HCT116 (cell line): Measurements from ENCODE around the gene MAPKAPK5. TPM values are rescaled to one million over a fixed set of nuclear protein-coding genes. Genes with fewer than 3 reads are reported as not detected.

Source experiments
- ATAC-seq: fragments of 200-7000 bp; cut with Tn5 transposase; 2 replicates; pipeline ENCODE4 v1.9.1; 2020; ENCODE audit warnings: mild to moderate bottlenecking, moderate library complexity
- BruUV-seq: library from RNA; stranded (reverse); fragments of 400-500 nt; replicated peaks from 2 replicates; lab custom pipeline; 2021; lab: Mats Ljungman, UMichigan
- CTCF ChIA-PET: fragments of 300-600 bp; sonication (Branson Sonifier 250); formaldehyde crosslinking; loops from one replicate; lab custom pipeline; 2021; ENCODE audit warnings: antibody characterized with exemption; lab: Charles Lee
- POLR2A ChIA-PET: fragments of 300-600, 350-600 bp; sonication (Branson Sonifier 250); formaldehyde crosslinking; loops from one replicate; lab custom pipeline; 2021; ENCODE audit warnings: antibody characterized with exemption; lab: Charles Lee
- RAD21 ChIA-PET, 2 experiments: fragments of 300-600 bp; sonication (Branson Sonifier 250); formaldehyde crosslinking; loops; one replicate each; lab custom pipeline; 2023; ENCODE audit warnings: low total read pairs in 2 of 2; ENCODE audit not compliant: uncharacterized antibody in 2 of 2, unreplicated experiment in 2 of 2, low non-redundant PET in 1 of 2; lab: Charles Lee
- DNase-seq: peaks from one replicate; pipeline ENCODE4 v3.0.0-alpha.2; 2010; ENCODE audit warnings: low read depth, low spot score
- H2AFZ ChIP-seq: fragments of 200-600 bp; shearing (Covaris generic), sonication (generic); 2 replicates; pipeline ENCODE4 v1.6.1; 2017; ENCODE audit warnings: low read depth, mixed run types, mixed read lengths, antibody characterized with exemption, low read length; ENCODE audit not compliant: poor library complexity, severe bottlenecking
- H3K27ac ChIP-seq: 2 replicates; pipeline ENCODE4 v1.5.1; 2012; ENCODE audit warnings: low read depth, low read length
- H3K27me3 ChIP-seq: fragments of 200-600 bp; sonication (generic); 2 replicates; pipeline ENCODE4 v1.6.1; 2016; ENCODE audit warnings: mixed run types, low read length, mixed read lengths; ENCODE audit not compliant: insufficient read depth
- H3K36me3 ChIP-seq, 2 experiments: fragments of 200-500 bp in 1 of 2; fragments of 200-600 bp in 1 of 2; sonication (Bioruptor generic) in 1 of 2; sonication (generic) in 1 of 2; 2 replicates each; pipeline versions ENCODE4 v1.5.1 to v1.6.1; 2014 to 2016; ENCODE audit warnings: low read length in 2 of 2, inconsistent platforms in 1 of 2, mixed read lengths in 1 of 2, mixed run types in 1 of 2; ENCODE audit not compliant: insufficient read depth in 2 of 2, control insufficient read depth in 1 of 2
- H3K4me1 ChIP-seq, 2 experiments: fragments of 200-600 bp in 1 of 2; sonication (generic) in 1 of 2; 2 replicates each; pipeline versions ENCODE4 v1.5.1 to v1.6.1; 2012 to 2017; ENCODE audit warnings: low read length in 2 of 2, inconsistent platforms in 1 of 2, mild to moderate bottlenecking in 1 of 2, mixed read lengths in 1 of 2, mixed run types in 1 of 2, moderate library complexity in 1 of 2; ENCODE audit not compliant: insufficient read depth in 2 of 2, control insufficient read depth in 1 of 2
- H3K4me2 ChIP-seq: fragments of 200-600 bp; sonication (generic); 2 replicates; pipeline ENCODE4 v1.6.1; 2017; ENCODE audit warnings: mixed run types, low read length, mixed read lengths
- H3K4me3 ChIP-seq, 2 experiments: fragments of 200-600 bp in 1 of 2; sonication (generic) in 1 of 2; replicated peaks in 1 of 2; 2 replicates each; pipeline ENCODE4 v1.5.1; 2011 to 2016; ENCODE audit warnings: low read length in 2 of 2, control low read depth in 1 of 2, low read depth in 1 of 2, mild to moderate bottlenecking in 1 of 2, mixed read lengths in 1 of 2, mixed run types in 1 of 2
- H3K79me2 ChIP-seq: fragments of 200-600 bp; sonication (generic); 2 replicates; pipeline ENCODE4 v1.6.1; 2017; ENCODE audit warnings: mild to moderate bottlenecking, mixed run types, low read length, moderate library complexity, mixed read lengths; ENCODE audit not compliant: insufficient read depth
- H3K9ac ChIP-seq: fragments of 200-600 bp; sonication (generic); 2 replicates; pipeline ENCODE4 v1.6.1; 2016; ENCODE audit warnings: low read length, mixed read lengths
- H3K9me2 ChIP-seq: fragments of 200-600 bp; sonication (generic), shearing (Covaris generic); 2 replicates; pipeline ENCODE4 v1.6.1; 2017; ENCODE audit warnings: mixed run types, mild to moderate bottlenecking, moderate library complexity; ENCODE audit not compliant: insufficient read depth
- H3K9me3 ChIP-seq, 2 experiments: fragments of 200-500 bp in 1 of 2; fragments of 200-600 bp in 1 of 2; sonication (Bioruptor generic) in 1 of 2; sonication (generic) in 1 of 2; 2 replicates each; pipeline ENCODE4 v1.6.1; 2014 to 2017; ENCODE audit warnings: low read length in 2 of 2, mixed read lengths in 2 of 2, inconsistent platforms in 1 of 2, low read depth in 1 of 2, mild to moderate bottlenecking in 1 of 2, mixed run types in 1 of 2, moderate library complexity in 1 of 2; ENCODE audit not compliant: control insufficient read depth in 1 of 2, insufficient read depth in 1 of 2
- H4K20me1 ChIP-seq: fragments of 200-600 bp; sonication (generic), shearing (Covaris generic); 2 replicates; pipeline ENCODE4 v1.6.1; 2017; ENCODE audit warnings: mixed run types, mild to moderate bottlenecking, moderate library complexity; ENCODE audit not compliant: insufficient read depth
- ELF1 ChIP-seq: IDR thresholded peaks from 2 replicates; pipeline ENCODE4 v1.6.1; 2012; ENCODE audit warnings: low read depth, borderline replicate concordance
- EZH2 ChIP-seq: fragments of 200-600 bp; sonication (generic); IDR thresholded peaks from 2 replicates; pipeline ENCODE4 v1.6.1; 2017; ENCODE audit warnings: antibody characterized with exemption, mixed run types
- SIN3A ChIP-seq: IDR thresholded peaks from 2 replicates; pipeline ENCODE4 v1.6.1; 2012; ENCODE audit warnings: low read depth
- TCF7L2 ChIP-seq: IDR thresholded peaks from 2 replicates; pipeline ENCODE4 v1.7.0; 2011; ENCODE audit warnings: borderline replicate concordance, inconsistent platforms; ENCODE audit not compliant: insufficient read depth, insufficient read length; ENCODE audit errors: extremely low read depth
- YY1 ChIP-seq: IDR thresholded peaks from 2 replicates; pipeline ENCODE4 v1.6.1; 2011; ENCODE audit warnings: low read length, low read depth, moderate library complexity, mild to moderate bottlenecking; ENCODE audit not compliant: insufficient replicate concordance; ENCODE audit errors: extremely low read depth
- ZFX ChIP-seq: fragments of 450-650 bp; IDR thresholded peaks from 2 replicates; pipeline ENCODE4 v1.6.1; 2017
- ZNF274 ChIP-seq: fragments of 200-500 bp; sonication (Bioruptor generic); IDR thresholded peaks from 2 replicates; pipeline ENCODE4 v1.6.1; 2014; ENCODE audit warnings: mild to moderate bottlenecking, low read depth, low read length, inconsistent platforms
- intact Hi-C: fragments of 100-400 bp; cut with micrococcal nuclease; formaldehyde crosslinking; loops from 2 replicates; pipeline ENCODE4 v1.10.0; 2022
- total RNA-seq: library from RNA; stranded (reverse); gene quantifications from one replicate; pipeline ENCODE4 v1.2.1, GENCODE V29; 2021; ENCODE audit not compliant: unreplicated experiment
- TF ChIP-seq, protein P1 (sequence below), 3 experiments: fragments of 200-600 bp in 1 of 3; sonication (generic) in 1 of 3; IDR thresholded peaks in 2 of 3; conservative IDR thresholded peaks in 1 of 3; 2 replicates each; pipeline ENCODE4 v1.5.1; 2012 to 2017; ENCODE audit warnings: low read depth in 2 of 3, low read length in 2 of 3, antibody characterized with exemption in 1 of 3, borderline replicate concordance in 1 of 3, control low read depth in 1 of 3, mild to moderate bottlenecking in 1 of 3, mixed read lengths in 1 of 3, mixed run types in 1 of 3, moderate library complexity in 1 of 3; ENCODE audit not compliant: insufficient read depth in 1 of 3
- TF ChIP-seq, protein P2 (sequence below): IDR thresholded peaks from 2 replicates; pipeline ENCODE4 v1.6.1; 2011; ENCODE audit warnings: mild to moderate bottlenecking, low read length, moderate library complexity; ENCODE audit not compliant: insufficient replicate concordance; ENCODE audit errors: extremely low read depth

Gene MAPKAPK5
- total RNA-seq, 1 experiment from 2014 or later, result 57.9 TPM

DNA sequence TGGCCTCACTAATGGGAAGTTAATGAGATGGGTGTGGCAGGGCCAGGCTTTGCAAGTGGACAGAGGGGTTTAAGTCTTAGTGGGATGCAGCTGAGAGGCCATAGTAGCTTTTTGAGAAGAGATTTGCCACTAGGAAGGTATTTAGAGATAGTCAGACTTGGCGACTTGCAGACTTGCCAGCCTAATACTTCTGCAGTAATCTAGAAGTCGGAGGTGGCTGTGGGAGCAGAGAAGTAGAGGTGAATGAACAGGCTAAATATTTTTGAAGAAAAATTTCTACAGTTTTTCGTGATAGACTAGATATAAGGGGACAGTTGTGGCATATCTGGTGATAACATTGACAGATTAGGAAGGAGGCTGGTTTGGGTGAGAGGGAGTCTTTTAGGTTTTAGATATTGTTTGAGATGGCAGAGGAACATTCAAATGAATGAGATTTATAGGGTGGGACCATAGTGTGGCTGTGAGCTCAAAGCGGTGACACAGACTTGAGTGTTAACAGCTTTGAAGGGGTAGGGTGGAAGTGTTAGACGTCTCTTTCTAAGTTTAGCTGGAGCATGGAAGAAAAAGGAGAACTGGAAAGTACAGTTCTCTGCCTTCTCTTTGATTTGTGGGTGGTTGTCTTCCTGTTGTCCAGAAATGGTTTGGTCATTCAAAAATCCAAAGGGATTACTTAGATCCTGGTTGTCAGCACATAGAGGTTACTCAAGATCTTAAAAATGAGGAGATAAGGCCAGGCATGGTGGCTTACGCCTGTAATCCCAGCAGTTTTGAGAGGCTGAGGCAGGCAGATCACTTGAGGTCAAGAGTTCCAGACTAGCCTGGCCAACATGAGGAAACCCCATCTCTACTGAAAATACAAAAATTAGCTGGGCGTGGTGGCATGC, 44.9 kb downstream of the MAPKAPK5 start:
- ChIA-PET CTCF (no interaction called here), RAD21 (no interaction called here), POLR2A (no interaction called here)
- Histone ChIP-seq H4K20me1 (no peaks in the 10 kb centered on the region), H3K27ac (no peak overlapping the region), H3K9ac (no peak overlapping the region), H3K9me2 (no peaks in the 10 kb centered on the region), H3K79me2 (no peaks in the 10 kb centered on the region), H3K9me3 (no peaks in the 10 kb centered on the region), H3K4me3 (no peak overlapping the region), H2AFZ (no peak overlapping the region), H3K36me3 (peaks cover 30 to 62% of the 10 kb centered on the region in 2 experiments; a peak in 3 of 4 replicates), H3K27me3 (no peaks in the 10 kb centered on the region), H3K4me1 (no peaks in the 10 kb centered on the region), H3K4me2 (no peak overlapping the region)
- TF ChIP-seq, protein P1, sequence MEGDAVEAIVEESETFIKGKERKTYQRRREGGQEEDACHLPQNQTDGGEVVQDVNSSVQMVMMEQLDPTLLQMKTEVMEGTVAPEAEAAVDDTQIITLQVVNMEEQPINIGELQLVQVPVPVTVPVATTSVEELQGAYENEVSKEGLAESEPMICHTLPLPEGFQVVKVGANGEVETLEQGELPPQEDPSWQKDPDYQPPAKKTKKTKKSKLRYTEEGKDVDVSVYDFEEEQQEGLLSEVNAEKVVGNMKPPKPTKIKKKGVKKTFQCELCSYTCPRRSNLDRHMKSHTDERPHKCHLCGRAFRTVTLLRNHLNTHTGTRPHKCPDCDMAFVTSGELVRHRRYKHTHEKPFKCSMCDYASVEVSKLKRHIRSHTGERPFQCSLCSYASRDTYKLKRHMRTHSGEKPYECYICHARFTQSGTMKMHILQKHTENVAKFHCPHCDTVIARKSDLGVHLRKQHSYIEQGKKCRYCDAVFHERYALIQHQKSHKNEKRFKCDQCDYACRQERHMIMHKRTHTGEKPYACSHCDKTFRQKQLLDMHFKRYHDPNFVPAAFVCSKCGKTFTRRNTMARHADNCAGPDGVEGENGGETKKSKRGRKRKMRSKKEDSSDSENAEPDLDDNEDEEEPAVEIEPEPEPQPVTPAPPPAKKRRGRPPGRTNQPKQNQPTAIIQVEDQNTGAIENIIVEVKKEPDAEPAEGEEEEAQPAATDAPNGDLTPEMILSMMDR (IDR thresholded peaks at IDR 0.05 in 2 of 3, conservative IDR thresholded peaks at IDR 0.05 in 1 of 3; ENCODE audit: borderline replicate concordance in 1 of 3, insufficient read depth in 1 of 3, low read depth in 2 of 3, low read length in 2 of 3), result no peak
- TF ChIP-seq ELF1, result no peak
- TF ChIP-seq EZH2, result no peak
- intact Hi-C loops, result no loop called here
- DNase-seq (no peak), ATAC-seq (no peak)
- BruUV-seq, result no TSS peak

DNA sequence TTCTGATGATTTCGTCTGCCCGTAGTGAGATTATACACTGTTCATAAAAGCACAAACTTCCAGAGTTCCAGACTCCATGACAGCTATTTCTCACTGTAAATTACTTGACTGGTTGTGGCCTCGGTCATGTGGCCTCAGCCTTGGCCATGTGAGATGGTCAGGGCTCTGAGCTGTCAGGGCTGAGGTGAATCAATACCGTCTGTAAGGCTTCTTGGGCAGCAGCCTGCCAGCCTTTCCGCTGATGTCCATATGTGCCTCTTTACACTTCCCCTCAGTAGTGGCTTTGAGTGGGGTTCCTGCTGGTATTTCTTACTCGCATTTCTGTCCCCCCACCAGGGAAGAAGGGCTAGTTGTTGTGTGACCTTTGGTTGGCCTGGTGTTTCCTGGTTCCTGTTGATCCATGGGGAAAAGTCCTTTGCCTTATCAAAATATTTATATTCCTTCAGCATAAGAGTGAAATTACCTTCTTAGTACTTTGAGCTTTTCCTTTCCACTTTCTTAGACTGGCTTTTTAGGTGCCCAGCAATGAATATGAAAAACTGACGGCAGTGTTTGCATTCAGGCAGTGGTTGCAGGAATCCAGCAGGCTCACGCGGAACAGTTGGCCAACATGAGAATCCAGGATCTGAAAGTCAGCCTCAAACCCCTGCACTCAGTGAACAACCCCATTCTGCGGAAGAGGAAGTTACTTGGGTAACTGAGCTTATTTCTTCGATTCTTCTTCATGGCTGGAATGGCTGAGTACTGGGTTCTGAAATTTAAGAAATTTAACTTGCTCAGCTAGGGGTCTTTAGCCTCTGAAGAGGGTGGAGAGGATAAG, 46.1 kb downstream of the MAPKAPK5 start:
- H3K36me3 ChIP-seq, result peaks cover 36 to 65% of the 10 kb centered on the region in 2 experiments
- H4K20me1 ChIP-seq, result no peaks in the 10 kb centered on the region
- no peak overlapping the region for H3K9ac ChIP-seq
- CTCF ChIA-PET, result no interaction called here
- RAD21 ChIA-PET, result no interaction called here
- H3K27me3 ChIP-seq, result no peaks in the 10 kb centered on the region
- no peaks in the 10 kb centered on the region for H3K9me2 ChIP-seq
- no peaks in the 10 kb centered on the region for H3K79me2 ChIP-seq
- H2AFZ ChIP-seq, result no peak overlapping the region
- no peaks in the 10 kb centered on the region for H3K9me3 ChIP-seq
- no peak overlapping the region for H3K4me2 ChIP-seq
- DNase-seq, result no peak
- intact Hi-C loops, result no loop called here
- no peak overlapping the region for H3K4me3 ChIP-seq
- POLR2A ChIA-PET, result no interaction called here
- H3K27ac ChIP-seq, result no peak overlapping the region
- no peaks in the 10 kb centered on the region for H3K4me1 ChIP-seq
- no peak for ATAC-seq
- BruUV-seq, result no TSS peak
- TF ChIP-seq ZNF274 (no peak), TCF7L2 (no peak), ZFX (no peak), YY1 (no peak), SIN3A (no peak)
- TF ChIP-seq, protein P2, sequence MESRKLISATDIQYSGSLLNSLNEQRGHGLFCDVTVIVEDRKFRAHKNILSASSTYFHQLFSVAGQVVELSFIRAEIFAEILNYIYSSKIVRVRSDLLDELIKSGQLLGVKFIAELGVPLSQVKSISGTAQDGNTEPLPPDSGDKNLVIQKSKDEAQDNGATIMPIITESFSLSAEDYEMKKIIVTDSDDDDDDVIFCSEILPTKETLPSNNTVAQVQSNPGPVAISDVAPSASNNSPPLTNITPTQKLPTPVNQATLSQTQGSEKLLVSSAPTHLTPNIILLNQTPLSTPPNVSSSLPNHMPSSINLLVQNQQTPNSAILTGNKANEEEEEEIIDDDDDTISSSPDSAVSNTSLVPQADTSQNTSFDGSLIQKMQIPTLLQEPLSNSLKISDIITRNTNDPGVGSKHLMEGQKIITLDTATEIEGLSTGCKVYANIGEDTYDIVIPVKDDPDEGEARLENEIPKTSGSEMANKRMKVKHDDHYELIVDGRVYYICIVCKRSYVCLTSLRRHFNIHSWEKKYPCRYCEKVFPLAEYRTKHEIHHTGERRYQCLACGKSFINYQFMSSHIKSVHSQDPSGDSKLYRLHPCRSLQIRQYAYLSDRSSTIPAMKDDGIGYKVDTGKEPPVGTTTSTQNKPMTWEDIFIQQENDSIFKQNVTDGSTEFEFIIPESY, result no peak
- TF ChIP-seq, all 23 proteins: peak for 0
